ENCODE measurements around the gene CTBP1.

Gene CTBP1

DNA sequence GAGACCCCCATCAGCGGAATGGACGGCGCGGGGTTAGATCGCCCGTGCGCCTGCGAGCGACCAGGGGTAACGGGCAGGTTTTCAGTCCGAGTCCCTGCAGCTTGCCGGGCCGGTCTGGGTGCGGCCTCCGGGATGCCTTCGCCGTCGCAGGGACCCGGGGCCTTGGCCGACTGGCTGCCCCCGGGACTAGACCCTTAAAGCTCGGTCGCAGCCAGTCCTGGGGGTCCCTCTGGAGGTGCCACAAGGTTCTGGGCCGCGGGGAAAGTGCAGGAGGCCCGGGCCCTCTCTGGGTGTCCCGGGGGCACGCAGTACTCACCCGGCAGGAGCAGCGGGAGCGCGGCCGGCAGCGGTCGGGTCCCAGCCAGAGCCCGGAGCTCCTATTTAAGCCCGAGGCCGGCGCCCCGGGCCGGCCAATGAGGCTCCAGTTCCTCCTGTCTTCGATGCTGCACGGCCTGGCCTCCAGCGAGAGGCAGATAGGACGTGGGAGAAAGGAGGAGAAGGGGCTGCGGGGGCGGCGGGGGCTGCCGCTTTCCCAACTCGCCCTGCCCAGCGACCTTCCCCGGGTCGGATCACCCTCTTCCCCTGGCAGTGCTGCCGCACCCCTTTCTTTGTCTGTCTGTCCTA, 76.6 kb downstream of the CTBP1 start, which contains the start of gene SPON2:
TSS of gene SPON2 (minus strand) at position 356 of the 624 bp plus-strand sequence.
- DNase-seq, result peak; percentile 56

DNA sequence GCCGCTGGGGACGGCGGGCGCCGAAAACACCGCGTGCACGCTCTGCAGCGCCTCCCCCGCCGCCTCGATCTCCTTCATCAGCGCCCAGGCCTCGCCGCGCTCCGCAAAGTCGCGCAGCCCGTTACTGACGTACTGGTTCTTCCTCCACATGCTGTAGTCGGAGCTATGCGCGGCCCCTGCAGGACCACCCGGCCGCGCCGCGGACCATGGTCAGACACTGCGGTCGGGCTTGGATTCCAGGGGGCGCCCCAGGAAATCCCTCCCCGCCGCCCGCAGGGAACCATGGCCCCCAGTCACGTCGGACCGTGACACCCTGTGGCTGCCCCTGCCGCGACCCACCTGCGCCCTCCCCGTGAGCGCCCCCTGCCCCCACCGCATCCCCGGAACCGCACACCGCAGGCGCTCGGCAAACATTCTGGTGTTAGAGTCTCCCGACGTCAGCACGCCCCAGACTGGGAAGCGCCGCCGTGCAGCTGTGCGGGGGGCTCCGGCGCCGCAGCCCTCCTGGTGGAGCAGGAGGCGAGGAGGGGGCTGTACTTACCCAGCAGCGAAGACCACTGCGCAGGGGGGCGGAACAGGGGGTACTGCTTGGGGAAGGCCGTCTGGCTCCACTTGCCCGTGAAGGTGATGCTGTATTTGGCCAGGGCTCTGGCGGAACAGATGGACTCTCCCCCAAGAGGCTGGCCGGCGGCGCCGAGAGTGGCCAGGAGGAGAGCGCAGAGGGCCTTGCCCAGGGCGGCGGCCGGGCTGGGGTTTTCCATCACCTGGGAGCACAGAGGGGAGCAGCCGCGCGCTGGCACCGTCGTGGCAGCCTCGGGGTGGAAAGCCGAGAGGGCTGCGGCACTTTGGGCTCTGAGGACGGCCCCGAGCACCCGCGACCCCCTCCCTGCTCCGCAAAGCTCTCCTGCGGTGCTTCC, 77.4 kb downstream of the CTBP1 start:
- peak; percentile 75 for DNase-seq

DNA sequence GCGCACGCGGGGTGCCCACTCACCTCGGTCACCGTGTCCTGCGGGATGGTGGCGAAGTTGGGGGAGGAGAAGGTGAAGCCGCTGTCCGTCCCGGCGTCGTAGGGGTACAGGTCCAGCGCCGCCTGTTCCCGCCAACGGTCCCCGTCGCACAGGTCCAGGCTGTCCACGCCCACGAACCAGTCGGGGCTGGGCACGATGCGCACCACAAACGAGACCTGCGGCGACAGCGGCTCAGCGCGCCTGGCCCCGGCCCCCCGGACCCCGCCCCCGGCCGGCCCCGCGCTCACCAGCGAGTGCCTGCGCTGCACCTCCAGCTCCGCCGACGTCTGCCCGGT, 78.0 kb downstream of the CTBP1 start:
- no peak for DNase-seq

DNA sequence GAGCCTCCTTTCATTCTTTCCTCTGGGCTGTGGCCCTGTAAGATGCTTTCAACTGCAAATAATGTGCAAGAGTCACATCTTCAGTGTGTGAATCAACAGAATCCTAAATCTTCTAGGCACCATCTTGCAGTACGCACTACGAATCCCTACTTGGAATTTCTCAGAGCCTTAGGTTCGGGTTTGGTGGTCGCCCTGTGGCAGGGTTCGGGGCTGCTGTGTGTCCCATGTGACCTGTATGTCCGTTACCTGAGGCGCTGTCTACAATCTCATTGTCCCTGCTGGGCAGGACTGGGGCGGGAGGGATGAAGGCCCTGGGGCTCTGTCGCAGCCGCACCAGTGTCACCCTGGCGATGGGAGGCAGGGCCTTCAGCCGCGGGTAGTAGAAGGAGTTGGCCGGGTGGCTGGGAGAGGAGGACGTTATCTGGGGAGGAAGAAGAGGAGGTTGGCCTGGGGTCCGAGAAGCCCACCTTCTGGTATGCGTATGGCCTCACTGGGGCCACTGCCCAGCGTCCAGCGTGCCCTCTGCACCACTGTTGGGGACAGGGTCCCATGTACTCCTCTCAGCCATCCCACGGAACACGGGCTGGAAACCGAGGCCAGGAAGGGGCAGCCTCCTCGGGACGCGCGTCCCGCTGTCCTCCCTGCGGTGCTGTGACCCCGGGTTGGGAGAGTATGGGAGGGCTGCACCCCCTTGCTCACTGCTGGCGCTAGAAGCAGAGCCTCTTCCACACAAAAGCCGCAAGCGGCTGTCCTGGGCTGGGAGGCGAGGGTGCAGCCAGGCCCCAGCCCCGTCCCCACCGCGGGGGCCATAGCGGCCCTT, 78.6 kb downstream of the CTBP1 start:
- DNase-seq, result peak; percentile 54

DNA sequence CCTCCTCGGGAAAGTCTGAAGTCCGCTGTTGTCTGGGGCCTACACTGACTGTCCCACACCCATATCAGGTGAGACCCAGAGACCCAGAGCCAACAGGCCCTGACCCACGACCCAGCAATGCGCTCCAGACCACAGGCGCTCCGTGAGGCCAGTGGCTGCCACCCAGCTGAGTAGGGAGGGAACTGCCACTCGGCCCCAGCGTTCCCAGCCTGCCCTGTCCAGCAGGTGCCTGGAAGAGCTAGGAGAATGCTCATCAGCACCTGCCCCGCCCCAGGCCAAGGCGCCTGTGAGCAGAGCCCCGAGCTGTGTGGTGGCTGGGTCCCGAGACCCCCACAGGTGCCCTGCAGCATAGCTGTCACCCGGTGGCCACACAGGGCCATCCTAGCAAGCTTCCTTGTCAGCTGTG, 79.2 kb downstream of the CTBP1 start:
- DNase-seq, result peak; percentile 54

DNA sequence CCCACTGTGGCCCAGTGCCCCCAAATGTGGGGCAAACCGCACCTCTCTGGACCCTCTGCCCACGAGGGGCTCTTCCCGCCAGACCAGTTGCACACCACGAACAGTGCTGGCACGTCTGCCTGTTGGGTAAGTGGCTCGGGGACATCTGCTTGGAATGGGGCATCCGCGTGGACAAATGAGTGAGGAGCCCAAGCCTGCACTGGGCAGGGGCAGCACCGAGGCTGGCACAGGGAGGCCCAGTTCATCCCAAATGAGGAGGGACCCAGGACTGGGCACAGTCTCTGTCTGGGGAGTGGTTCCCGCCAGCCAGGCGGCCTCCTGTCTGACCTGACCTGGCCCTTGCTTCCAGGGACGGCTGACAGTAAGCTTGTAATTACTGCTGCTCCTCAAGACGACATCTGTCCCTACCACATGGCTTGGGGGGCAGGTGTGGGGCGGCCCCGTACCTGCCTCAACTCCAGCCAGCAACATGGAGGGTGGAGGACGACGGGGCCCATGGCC, 79.7 kb downstream of the CTBP1 start:
- peak; percentile 46 for DNase-seq

DNA sequence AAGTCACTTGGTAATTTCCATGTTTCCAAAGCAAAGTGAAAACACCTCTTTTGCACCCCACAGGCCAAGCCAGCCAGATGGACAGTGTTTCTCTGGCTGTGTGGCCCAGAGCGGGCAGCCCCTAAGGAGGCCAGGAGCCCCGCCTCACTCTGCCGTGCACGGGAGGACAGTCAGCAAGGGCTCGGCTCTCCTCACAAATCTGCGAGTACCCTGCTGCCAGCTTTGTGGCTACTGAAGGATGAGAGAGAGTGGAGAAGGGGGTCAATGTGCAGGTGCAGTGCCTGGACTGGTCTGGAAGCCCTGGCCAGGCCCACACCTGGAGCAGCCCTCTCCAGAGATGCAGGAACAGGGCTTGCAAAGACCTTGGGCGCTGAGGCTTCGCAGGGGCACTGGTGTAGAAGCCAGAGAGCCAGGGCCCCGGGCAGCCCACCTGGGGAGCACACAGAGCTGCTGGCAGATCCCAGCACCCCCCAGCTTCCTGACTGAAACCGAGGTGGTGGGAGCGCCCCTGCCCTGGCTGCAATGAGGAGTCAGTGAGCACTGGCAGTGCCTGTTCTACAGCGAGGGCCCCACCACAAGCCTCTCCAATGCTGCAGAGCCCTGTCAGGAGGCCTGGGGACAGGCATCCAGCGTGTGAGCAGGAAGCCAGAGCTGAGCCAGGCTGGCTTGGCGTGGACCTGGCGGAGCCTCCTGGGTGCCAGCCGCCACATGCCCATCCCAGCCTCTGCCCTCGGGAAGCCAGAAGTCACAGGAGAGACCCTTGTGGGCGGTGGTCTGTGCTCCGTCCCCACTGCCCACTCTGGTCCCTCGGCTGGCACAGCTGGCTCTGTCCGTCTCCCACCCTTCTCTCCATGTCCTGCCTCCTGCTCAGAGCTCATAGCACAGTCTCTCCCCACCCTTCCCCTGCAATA, 80.5 kb downstream of the CTBP1 start:
- peak; percentile 56 for DNase-seq

DNA sequence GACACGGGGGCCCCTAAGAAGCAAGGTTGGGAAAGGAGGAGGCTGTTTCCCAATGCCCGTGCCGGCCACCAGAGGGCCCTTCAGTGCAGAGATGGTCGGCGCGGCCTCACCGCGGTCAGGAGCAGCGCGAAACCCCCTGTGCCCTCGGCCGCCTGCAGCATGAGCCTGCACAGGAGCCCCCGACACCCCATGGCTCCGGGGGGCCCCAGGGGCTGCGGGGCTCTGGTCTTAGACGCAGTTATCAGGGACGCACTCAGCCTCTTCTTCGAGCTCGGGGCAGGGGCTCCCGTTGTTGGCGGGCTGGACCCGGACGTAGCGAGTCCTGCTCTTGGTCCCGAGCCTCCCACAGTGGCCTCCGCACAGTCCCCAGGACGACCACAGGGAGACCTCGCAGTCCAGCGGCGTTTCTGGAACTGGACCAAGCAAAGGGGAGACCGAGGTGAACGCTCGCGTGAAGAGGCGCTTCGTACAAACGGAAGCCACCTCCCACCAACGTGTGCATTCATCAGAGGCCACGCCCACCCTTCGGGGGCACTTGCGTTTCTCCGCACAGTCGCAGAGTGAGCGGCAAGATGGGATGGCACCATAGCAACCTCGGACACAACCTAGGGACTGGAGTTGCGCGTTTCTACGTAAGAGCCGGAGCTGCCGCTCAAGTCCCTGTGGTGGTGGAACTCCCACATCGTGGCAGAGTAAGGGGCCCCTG, 81.5 kb downstream of the CTBP1 start:
- peak; percentile 93 for DNase-seq

DNA sequence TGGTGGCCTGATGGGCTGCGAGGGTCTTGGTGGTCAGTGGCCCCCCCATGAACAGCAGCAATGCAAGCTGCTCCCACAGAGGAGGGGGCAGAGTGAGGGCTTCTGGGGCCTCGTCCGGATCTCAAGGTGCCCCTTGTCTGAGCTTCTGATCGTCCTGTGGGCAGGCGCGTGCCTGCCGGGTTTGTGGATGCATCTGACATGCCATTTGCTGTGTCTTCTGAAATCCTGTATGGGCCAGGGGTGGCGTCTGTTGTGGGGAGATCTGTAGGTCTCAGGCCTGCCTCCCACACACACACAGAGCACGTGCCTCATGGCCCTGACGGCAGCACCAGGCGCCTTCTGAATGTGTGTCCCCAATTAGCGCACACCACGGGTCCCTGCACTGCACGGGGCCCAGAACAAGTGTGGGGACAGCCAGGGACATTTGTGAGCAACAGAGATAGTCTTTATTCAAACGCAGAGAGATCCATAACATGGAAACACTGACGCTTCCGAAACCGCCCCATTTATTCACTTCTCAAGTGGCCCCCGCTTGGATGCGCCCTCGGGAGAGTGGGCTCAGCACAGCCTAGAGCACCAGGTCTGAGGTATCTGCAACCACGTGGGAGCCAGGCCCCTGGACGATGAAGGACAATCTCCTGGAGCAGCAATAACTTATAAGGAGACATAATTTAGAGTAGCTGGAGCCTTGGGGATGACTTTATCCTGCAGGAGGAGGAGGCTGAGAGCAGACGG, 82.3 kb downstream of the CTBP1 start:
- DNase-seq, result no peak

DNA sequence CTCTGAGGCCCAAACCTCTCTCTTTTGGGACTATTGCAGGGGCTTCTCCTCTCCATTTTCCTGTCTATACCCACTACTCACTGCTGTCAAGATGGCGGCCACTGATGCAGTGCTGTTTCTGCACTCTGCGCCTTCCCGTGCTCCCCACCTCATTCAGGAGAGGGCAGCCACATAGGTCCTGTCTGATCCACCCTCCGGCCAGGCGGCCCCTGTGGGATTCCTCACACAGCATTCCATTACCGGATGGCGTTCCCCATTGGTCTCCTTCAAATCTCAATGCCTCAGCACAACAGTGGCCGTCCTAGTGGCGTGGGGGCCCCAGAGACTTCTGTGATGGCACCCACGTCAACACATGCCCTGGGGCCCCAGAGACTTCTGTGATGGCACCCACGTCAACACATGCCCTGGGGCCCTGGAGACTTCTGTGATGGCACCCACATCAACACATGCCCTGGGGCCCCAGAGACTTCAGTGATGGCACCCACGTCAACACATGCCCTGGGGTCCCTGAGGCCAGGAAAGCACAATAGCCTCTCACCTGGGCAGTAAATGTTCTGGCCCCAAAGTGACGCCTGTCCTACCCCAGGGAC, 83.9 kb downstream of the CTBP1 start:
- DNase-seq, result no peak

DNA sequence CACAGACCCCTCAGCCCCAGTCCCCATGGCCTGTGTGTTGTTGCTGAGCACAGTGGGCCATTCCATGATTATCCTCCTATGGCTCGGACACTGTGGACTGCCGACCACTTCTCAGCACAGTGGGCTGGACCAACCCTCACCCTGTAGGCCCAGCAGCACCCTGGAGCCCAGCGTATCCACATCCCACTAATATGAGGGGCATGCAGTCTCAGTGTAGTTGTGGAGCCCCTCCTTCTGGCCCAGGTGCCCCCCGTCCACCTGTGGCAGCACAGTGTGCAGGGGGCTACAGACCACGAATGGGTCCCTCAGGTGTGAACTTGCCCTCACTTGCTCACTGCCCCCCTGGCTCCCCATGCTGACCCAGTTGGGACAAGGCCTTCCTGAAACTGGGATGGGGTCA, 84.5 kb downstream of the CTBP1 start:
- no peak for DNase-seq

DNA sequence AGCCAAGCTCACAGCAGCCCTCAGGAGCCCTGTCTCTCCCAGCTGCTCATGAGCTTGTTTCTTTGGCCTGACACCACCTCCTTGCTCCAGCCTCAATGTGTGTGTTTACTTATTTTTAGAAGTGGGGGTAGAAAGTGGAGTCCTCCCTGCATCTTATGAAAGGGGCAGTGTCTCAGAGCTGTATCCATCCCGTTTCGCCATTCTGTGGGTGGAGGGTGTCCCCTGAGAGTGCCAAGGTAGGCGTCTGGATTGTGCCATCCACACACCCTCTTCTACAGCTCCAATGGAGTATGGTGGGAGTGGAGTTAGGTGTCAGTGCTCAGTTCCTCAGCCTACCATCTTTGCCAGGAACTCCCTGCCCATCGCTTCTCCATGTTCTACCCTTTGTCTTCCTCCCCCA, 84.9 kb downstream of the CTBP1 start:
- DNase-seq, result no peak

All from activated CD8-positive, alpha-beta memory T cell treated with anti-CD3 and anti-CD28 coated beads, Interleukin-2, amount 50 U/mL, for 48 hours (primary cell).